ENCODE data around the gene ZHX3. TPM values are rescaled to one million over a fixed set of nuclear protein-coding genes. Genes with fewer than 3 reads are reported as not detected.
"Not testable (repeated sequence)": the region's sequence is repeated elsewhere in the genome, so short reads cannot be mapped to it uniquely, and the experiment has no call there.

ZHX3 gene
- total and polyA plus RNA-seq, 11 donors = 10.9 to 43.9 (median 32.3) TPM

DNA sequence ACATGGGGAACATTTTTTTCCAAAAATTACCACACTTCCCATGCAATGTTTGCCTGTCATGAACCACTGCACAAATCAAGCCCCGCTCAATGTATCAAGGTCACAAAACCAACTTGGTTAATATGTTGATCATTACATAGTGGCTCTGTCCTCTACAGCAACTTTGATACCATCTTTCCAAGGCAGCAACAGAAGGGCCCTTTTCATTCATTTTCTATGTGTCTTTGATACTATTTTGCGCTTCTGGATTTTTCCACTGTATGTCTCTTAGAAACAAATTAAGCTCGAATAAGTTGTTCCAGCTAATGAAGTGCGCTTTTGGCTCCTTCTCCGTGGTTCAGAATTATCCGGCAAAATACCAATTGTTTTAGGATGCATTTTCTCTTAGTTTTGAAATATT lies 1.5 kb downstream of the ZHX3 start:
- H3K4me3 ChIP-seq = peak overlapping the region in 10 of 12 donors; percentile 76 to 95 (median 86)
- ATAC-seq (no peak), DNase-seq (no peak)
- H3K9me3 ChIP-seq = no peaks in the 10 kb centered on the region
- no peaks in the 10 kb centered on the region for H3K27me3 ChIP-seq
- TF ChIP-seq POLR2A (IDR thresholded peaks at IDR 0.05) = no peak
- TF ChIP-seq, protein P1, sequence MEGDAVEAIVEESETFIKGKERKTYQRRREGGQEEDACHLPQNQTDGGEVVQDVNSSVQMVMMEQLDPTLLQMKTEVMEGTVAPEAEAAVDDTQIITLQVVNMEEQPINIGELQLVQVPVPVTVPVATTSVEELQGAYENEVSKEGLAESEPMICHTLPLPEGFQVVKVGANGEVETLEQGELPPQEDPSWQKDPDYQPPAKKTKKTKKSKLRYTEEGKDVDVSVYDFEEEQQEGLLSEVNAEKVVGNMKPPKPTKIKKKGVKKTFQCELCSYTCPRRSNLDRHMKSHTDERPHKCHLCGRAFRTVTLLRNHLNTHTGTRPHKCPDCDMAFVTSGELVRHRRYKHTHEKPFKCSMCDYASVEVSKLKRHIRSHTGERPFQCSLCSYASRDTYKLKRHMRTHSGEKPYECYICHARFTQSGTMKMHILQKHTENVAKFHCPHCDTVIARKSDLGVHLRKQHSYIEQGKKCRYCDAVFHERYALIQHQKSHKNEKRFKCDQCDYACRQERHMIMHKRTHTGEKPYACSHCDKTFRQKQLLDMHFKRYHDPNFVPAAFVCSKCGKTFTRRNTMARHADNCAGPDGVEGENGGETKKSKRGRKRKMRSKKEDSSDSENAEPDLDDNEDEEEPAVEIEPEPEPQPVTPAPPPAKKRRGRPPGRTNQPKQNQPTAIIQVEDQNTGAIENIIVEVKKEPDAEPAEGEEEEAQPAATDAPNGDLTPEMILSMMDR (IDR thresholded peaks at IDR 0.05) = no peak
- peaks cover 0 to 8% (median 0%) of the 10 kb centered on the region in 9 donors for H3K36me3 ChIP-seq
- peak overlapping the region; percentile 67 to 94 (median 90) for H3K27ac ChIP-seq
- intact Hi-C loops (cut with DNase I) = loop anchor here in 8 of 10 donors (2.0 to 5.0 kb wide), 8 partner anchors 44 to 179 kb away; partner anchors contain the start of gene PLCG1 (in 1 of the 8)
- peaks cover 7 to 54% (median 33%) of the 10 kb centered on the region in 12 donors for H3K4me1 ChIP-seq
- 59 to 75% (median 64%) methylated on average over 6 of the region's 6 CpGs for WGBS, 4 donors

DNA sequence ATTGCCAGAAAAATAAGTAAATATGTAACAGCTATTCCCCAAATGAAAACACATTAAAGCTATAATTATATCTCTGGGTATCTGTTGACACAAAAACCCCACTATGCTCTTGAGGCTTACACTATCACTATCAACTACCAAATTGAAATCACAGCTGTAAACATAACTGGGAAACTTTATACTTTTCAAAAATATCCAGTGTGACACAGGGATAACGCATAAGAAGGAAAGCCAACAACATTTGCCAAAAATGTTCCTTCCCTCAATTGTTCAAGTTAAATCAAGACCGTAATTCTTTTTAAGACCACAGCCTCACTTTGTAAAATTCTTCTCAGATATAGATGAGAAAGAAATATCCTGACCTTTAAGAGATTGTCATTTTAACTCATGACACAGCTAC lies 3.1 kb downstream of the ZHX3 start:
- intact Hi-C loops (cut with DNase I) = loop anchor here in 3 of 10 donors (5.0 kb wide), 3 partner anchors 37 to 62 kb away; no protein-coding TSS in a partner anchor
- 36 to 53% (median 46%) methylated on average over 2 of the region's 2 CpGs for WGBS, 4 donors
- Histone ChIP-seq H3K9me3 (no peaks in the 10 kb centered on the region), H3K36me3 (peaks cover 0 to 8% (median 0%) of the 10 kb centered on the region in 9 donors), H3K4me3 (no peak overlapping the region), H3K27ac (peak overlapping the region in 11 of 12 donors; percentile 5 to 94 (median 85)), H3K27me3 (no peaks in the 10 kb centered on the region), H3K4me1 (peaks cover 7 to 62% (median 41%) of the 10 kb centered on the region in 12 donors)
- no peak for ATAC-seq
- DNase-seq = no peak
- no peak for TF ChIP-seq POLR2A (IDR thresholded peaks at IDR 0.05)
- TF ChIP-seq, protein P1 (IDR thresholded peaks at IDR 0.05) = no peak

DNA sequence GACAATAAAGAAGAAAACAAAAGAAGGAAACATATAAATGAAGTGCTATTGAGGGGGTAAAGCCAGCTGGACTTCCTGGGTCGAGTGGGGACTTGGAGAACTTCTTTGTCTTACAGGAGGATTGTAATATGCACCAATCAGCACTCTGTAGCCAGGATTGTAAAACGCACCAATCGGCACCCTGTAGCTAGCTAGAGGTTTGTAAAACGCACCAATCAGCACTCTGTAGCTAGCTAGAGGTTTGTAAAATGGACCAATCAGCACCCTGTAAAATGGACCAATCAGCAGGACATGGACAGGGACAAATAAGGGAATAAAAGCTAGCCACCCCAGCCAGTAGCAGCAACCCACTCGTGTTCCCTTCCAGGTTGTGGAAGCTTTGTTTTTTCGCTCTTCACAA lies 5.5 kb downstream of the ZHX3 start:
- H3K27ac ChIP-seq, ATAC-seq, DNase-seq, H3K4me3 ChIP-seq, H3K9me3 ChIP-seq, H3K27me3 ChIP-seq, H3K36me3 ChIP-seq: not testable (repeated sequence)
- 89 to 91% (median 91%) methylated on average over 6 of the region's 6 CpGs for WGBS, 4 donors
- intact Hi-C loops (cut with DNase I) = loop anchor here in 3 of 10 donors (5.0 kb wide), 3 partner anchors 35 to 60 kb away; no protein-coding TSS in a partner anchor
- H3K4me1 ChIP-seq = peaks cover 10 to 71% (median 52%) of the 10 kb centered on the region in 12 donors

DNA sequence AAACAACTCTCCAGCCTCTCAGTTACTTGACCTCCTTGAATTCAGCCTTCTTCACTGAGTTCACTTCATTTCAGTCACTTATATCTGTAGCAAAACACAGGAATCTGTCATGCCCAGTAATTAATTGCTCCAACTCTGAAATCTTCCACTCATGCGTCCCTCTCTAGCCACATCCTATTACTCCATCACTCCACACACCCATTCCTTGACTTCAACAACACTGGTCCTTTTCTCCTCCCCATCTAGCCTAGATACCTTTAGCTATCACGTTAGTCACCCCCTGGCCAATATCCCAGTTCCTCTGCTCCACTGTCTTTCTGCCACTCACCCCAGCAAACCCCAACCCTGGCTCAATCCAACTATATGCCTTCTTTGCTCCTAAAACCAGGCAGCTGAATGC lies 7.7 kb downstream of the ZHX3 start:
- TF ChIP-seq, protein P1 (IDR thresholded peaks at IDR 0.05) = no peak
- Histone ChIP-seq H3K4me3 (no peak overlapping the region), H3K36me3 (peaks cover 0 to 8% (median 0%) of the 10 kb centered on the region in 9 donors), H3K27ac (peak overlapping the region in 4 of 12 donors; percentile 47 to 61 (median 48)), H3K9me3 (no peaks in the 10 kb centered on the region), H3K27me3 (no peaks in the 10 kb centered on the region), H3K4me1 (peaks cover 4 to 51% (median 33%) of the 10 kb centered on the region in 12 donors)
- 64 to 75% (median 67%) methylated on average over 2 of the region's 2 CpGs for WGBS, 4 donors
- ATAC-seq (peak in 1 of 4 donors; percentile 25), DNase-seq (no peak)
- intact Hi-C loops (cut with DNase I) = loop anchor here in 3 of 10 donors (5.0 kb wide), 3 partner anchors 33 to 58 kb away; no protein-coding TSS in a partner anchor

Data from heart left ventricle (tissue), 16 donors.